GM23248 (cell line): ENCODE results near the gene TESPA1.

Experiments
- EZH2 ChIP-seq: fragments of 200-600 bp; sonication (generic); IDR thresholded peaks from 2 replicates; pipeline ENCODE4 v1.6.1; 2018; ENCODE audit warnings: antibody characterized with exemption, mild to moderate bottlenecking; ENCODE audit not compliant: insufficient read depth, poor library complexity, severe bottlenecking
- EZH2phosphoT487 ChIP-seq: fragments of 200-600 bp; sonication (generic); IDR thresholded peaks from 2 replicates; pipeline ENCODE4 v1.6.1; 2018; ENCODE audit warnings: antibody characterized with exemption, moderate library complexity, mild to moderate bottlenecking, low read depth; ENCODE audit not compliant: insufficient read depth

- TF ChIP-seq EZH2phosphoT487 = no peak
- no peak for TF ChIP-seq EZH2
Observed at GRCh38 chr12:54940727-54941315, 43.7 kb downstream of the TESPA1 start.
